Measurements from ENCODE around the gene SMIM36.
"Not testable (repeated sequence)": the region's sequence is repeated elsewhere in the genome, so short reads cannot be mapped to it uniquely, and the experiment has no call there.

SMIM36 gene

GRCh38 chr17:55451758-55452138 is 59.5 kb downstream of the SMIM36 start:
- Histone ChIP-seq H3K27ac (ENCODE audit: low read depth, low read length) (peak overlapping the region; percentile 59), H3K9ac (ENCODE audit: low read length) (no peak overlapping the region), H3K27me3 (ENCODE audit: control insufficient read depth in 1 of 2, insufficient read depth in 2 of 2, low read length in 2 of 2) (no peaks in the 10 kb centered on the region), H3K4me1 (ENCODE audit: insufficient read depth, low read length) (peaks cover 62% of the 10 kb centered on the region), H3K4me3 (ENCODE audit: low read depth in 1 of 2, low read length in 2 of 2) (no peak overlapping the region), H3K36me3 (ENCODE audit: insufficient read depth, low read length) (no peaks in the 10 kb centered on the region), H3K9me3 (ENCODE audit: low read length) (no peaks in the 10 kb centered on the region)

- peaks cover 62% of the 10 kb centered on the region for H3K4me1 ChIP-seq (ENCODE audit: insufficient read depth, low read length)
- no peak overlapping the region for H3K4me3 ChIP-seq (ENCODE audit: low read depth in 1 of 2, low read length in 2 of 2)
- no peak overlapping the region for H3K9ac ChIP-seq (ENCODE audit: low read length)
- no peaks in the 10 kb centered on the region for H3K36me3 ChIP-seq (ENCODE audit: insufficient read depth, low read length)
- peak overlapping the region; percentile 59 for H3K27ac ChIP-seq (ENCODE audit: low read depth, low read length)
- no peaks in the 10 kb centered on the region for H3K9me3 ChIP-seq (ENCODE audit: low read length)
- no peaks in the 10 kb centered on the region for H3K27me3 ChIP-seq (ENCODE audit: control insufficient read depth in 1 of 2, insufficient read depth in 2 of 2, low read length in 2 of 2)
Observed at GRCh38 chr17:55451203-55451641, 60.0 kb downstream of the SMIM36 start.

DNA sequence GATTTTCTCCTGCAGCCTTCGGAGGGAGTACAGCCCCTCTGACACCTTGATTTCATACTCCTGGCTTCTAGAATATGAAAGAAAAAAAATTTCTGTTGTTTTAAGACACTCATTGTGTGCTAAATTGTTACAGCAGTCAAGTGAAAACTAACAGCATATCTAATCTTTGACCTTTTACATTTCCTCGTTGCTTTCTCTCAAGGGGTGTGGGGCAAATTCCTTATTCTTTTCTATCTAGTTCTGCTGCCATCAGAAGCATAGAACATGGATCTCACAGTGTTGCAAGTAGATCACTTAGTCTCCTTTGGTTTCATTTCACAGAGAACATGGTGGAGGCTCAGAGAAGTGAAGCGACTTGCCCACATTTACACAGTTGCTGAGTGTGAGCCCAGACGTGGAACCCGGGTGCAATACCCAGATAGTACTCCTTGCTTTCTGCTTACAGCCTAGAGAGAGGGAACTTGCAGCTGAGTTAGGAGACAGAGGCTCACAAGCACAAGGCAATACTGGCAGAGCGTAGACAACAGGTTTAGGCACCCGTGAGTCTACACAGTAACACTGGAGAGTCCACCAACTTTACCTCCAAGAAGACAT is 60.9 kb downstream of the SMIM36 start:
- H3K9ac ChIP-seq (ENCODE audit: low read length), result no peak overlapping the region
- peaks cover 59% of the 10 kb centered on the region for H3K4me1 ChIP-seq (ENCODE audit: insufficient read depth, low read length)
- no peaks in the 10 kb centered on the region for H3K36me3 ChIP-seq (ENCODE audit: insufficient read depth, low read length)
- no peak overlapping the region for H3K4me3 ChIP-seq (ENCODE audit: low read depth in 1 of 2, low read length in 2 of 2)
- H3K27me3 ChIP-seq (ENCODE audit: control insufficient read depth in 1 of 2, insufficient read depth in 2 of 2, low read length in 2 of 2), result no peaks in the 10 kb centered on the region
- no peaks in the 10 kb centered on the region for H3K9me3 ChIP-seq (ENCODE audit: low read length)
- no peak overlapping the region for H3K27ac ChIP-seq (ENCODE audit: low read depth, low read length)

DNA sequence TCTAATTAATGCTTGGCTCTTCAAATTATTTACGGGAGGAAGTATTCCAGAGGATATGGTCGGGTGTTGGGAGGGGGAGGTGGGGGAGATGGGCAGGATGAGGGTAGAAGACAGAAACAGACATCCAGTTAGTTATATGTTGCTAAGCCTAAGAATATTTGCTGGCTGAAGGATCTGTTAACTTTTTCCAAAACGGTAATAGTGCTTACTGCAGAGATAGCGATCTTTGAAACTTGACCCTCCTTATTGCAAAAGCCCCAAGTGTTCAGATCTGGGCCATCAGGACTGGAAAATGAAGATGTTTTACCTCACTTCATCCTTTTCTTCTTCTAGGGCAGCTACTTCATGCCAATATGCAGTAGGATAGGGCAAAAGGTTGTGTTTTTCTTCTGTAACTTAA is 62.6 kb downstream of the SMIM36 start:
- Histone ChIP-seq H3K9me3 (ENCODE audit: low read length) (no peaks in the 10 kb centered on the region), H3K27me3 (ENCODE audit: control insufficient read depth in 1 of 2, insufficient read depth in 2 of 2, low read length in 2 of 2) (no peaks in the 10 kb centered on the region), H3K4me1 (ENCODE audit: insufficient read depth, low read length) (peaks cover 58% of the 10 kb centered on the region), H3K4me3 (ENCODE audit: low read depth in 1 of 2, low read length in 2 of 2) (no peak overlapping the region), H3K9ac (ENCODE audit: low read length) (no peak overlapping the region), H3K36me3 (ENCODE audit: insufficient read depth, low read length) (no peaks in the 10 kb centered on the region), H3K27ac (ENCODE audit: low read depth, low read length) (no peak overlapping the region)

DNA sequence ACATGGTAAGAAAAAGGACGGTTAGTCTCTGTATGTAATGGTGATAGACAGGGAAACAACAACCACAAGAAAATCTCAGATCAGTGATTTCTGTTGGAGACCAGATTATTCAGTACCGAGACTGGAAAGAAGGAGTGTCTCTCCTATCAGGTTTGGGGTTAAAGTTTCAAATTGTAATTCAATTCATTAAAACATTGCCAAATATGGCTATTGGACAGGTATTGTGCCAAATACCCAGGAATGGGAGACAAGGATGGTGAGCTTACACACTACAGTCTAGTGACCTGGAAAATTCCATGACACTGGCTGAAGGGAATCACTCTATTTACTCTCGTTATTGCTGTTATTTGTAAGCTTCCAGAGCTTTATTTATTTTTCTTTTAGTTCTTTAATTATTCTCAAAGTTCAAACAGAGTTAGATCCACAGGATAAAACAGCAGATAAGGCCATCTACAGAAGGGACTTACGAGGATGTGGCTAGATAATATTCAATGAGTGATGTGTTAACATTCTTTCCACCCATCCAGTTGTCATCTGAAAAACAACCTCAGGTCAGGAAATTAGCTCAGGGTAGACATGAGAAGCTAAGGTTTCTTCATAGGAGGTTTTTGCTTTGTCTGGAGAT is 64.6 kb downstream of the SMIM36 start:
- Histone ChIP-seq H3K4me1 (ENCODE audit: insufficient read depth, low read length) (peaks cover 57% of the 10 kb centered on the region), H3K9me3 (ENCODE audit: low read length) (no peaks in the 10 kb centered on the region), H3K27me3 (ENCODE audit: control insufficient read depth in 1 of 2, insufficient read depth in 2 of 2, low read length in 2 of 2) (no peaks in the 10 kb centered on the region), H3K27ac (ENCODE audit: low read depth, low read length) (peak overlapping the region; percentile 60), H3K36me3 (ENCODE audit: insufficient read depth, low read length) (no peaks in the 10 kb centered on the region), H3K4me3 (ENCODE audit: low read depth in 1 of 2, low read length in 2 of 2) (no peak overlapping the region), H3K9ac (ENCODE audit: low read length) (no peak overlapping the region)

DNA sequence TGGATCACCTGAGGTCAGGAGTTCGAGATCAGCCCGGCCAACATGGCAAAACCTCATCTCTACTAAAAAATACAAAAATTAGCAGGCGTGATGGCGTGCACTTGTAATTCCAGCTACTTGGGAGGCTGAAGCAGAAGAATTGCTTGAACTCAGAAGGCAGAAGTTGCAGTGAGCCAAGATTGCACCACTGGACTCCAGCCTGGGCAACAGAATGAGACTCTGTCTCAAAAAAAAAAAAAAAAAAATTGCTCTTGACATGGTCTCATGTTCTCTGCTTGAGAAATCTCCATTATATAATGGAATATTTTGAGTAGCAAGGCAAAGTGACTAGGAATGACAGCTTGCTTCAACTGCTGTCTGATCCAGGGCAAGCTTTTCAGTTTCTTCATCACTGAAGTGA is 65.2 kb downstream of the SMIM36 start:
- Histone ChIP-seq H3K4me1 (ENCODE audit: insufficient read depth, low read length) (peaks cover 57% of the 10 kb centered on the region), H3K27ac (ENCODE audit: low read depth, low read length) (peak overlapping the region; percentile 95)
- H3K36me3 ChIP-seq (ENCODE audit: insufficient read depth, low read length); H3K4me3 ChIP-seq (ENCODE audit: low read depth in 1 of 2, low read length in 2 of 2); H3K27me3 ChIP-seq (ENCODE audit: control insufficient read depth in 1 of 2, insufficient read depth in 2 of 2, low read length in 2 of 2); H3K9me3 ChIP-seq (ENCODE audit: low read length); H3K9ac ChIP-seq (ENCODE audit: low read length): not testable (repeated sequence)

- Histone ChIP-seq H3K4me3 (ENCODE audit: low read depth in 1 of 2, low read length in 2 of 2) (no peak overlapping the region), H3K27ac (ENCODE audit: low read depth, low read length) (peak overlapping the region; percentile 95), H3K36me3 (ENCODE audit: insufficient read depth, low read length) (no peaks in the 10 kb centered on the region), H3K9ac (ENCODE audit: low read length) (no peak overlapping the region), H3K27me3 (ENCODE audit: control insufficient read depth in 1 of 2, insufficient read depth in 2 of 2, low read length in 2 of 2) (no peaks in the 10 kb centered on the region), H3K9me3 (ENCODE audit: low read length) (no peaks in the 10 kb centered on the region), H3K4me1 (ENCODE audit: insufficient read depth, low read length) (peaks cover 50% of the 10 kb centered on the region)
Observed at GRCh38 chr17:55444471-55445441, 66.5 kb downstream of the SMIM36 start.

- Histone ChIP-seq H3K9me3 (ENCODE audit: low read length) (no peaks in the 10 kb centered on the region), H3K27me3 (ENCODE audit: control insufficient read depth in 1 of 2, insufficient read depth in 2 of 2, low read length in 2 of 2) (no peaks in the 10 kb centered on the region), H3K27ac (ENCODE audit: low read depth, low read length) (peak overlapping the region; percentile 95), H3K36me3 (ENCODE audit: insufficient read depth, low read length) (no peaks in the 10 kb centered on the region), H3K4me1 (ENCODE audit: insufficient read depth, low read length) (peaks cover 48% of the 10 kb centered on the region), H3K4me3 (ENCODE audit: low read depth in 1 of 2, low read length in 2 of 2) (no peak overlapping the region), H3K9ac (ENCODE audit: low read length) (no peak overlapping the region)
Observed at GRCh38 chr17:55443904-55444303, 67.3 kb downstream of the SMIM36 start.

DNA sequence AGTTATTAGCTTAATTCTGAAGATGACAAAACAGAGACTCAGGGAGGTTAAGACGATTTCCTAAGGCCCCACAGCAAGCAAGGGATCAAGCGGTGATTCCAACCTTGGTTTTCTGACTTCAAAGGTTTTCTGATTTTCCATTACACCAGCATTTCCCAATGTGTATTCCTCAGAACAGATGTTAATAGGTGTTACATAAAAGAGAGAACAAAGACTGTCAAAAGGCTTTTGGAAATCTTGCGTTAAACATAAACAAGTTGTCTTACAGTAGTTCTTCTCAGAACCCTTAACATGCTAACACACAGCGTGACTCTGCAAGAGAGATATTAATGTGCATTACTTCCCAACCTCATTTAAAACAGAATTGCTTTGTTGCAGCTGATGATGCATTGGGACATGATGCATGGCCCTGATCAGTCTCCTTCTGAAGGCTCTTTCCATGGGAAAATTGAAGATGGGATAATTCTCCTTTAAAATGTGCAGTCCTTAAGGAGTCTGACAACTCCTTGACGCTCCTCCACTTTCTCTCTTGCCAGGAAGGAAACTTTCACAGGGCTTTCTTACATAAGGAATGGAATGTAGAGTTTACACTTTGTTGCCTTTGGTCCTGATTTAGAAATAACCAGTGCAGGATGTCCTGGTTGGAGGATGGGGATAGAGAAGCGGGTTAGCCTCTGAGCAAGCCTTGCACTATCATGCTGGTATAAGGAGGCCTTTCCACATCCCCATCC is 68.1 kb downstream of the SMIM36 start:
- Histone ChIP-seq H3K4me3 (ENCODE audit: low read depth in 1 of 2, low read length in 2 of 2) (no peak overlapping the region), H3K27ac (ENCODE audit: low read depth, low read length) (peak overlapping the region; percentile 95), H3K27me3 (ENCODE audit: control insufficient read depth in 1 of 2, insufficient read depth in 2 of 2, low read length in 2 of 2) (no peaks in the 10 kb centered on the region), H3K9me3 (ENCODE audit: low read length) (no peaks in the 10 kb centered on the region), H3K4me1 (ENCODE audit: insufficient read depth, low read length) (peaks cover 43% of the 10 kb centered on the region), H3K9ac (ENCODE audit: low read length) (no peak overlapping the region), H3K36me3 (ENCODE audit: insufficient read depth, low read length) (no peaks in the 10 kb centered on the region)

DNA sequence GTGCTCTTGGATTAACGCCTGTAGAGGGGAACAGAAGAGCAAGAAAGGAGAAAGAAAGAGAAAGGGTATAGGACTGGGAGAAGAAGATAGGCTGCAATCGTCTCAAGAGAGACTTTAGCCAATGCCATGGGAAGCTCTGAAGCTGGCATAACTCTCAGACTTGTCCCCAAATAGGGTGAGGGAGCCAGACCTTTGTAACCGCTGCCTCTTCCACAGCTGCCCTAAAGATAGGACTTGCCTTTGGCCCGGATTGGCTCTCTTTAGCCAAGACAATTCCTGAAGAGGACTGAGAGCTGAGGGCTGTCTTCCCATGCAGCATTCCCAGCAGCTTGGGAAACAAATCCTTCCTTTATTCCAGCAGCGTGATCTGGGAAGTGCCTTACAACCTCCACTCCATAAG is 68.8 kb downstream of the SMIM36 start:
- no peaks in the 10 kb centered on the region for H3K27me3 ChIP-seq (ENCODE audit: control insufficient read depth in 1 of 2, insufficient read depth in 2 of 2, low read length in 2 of 2)
- H3K9ac ChIP-seq (ENCODE audit: low read length), result peak overlapping the region; percentile 30
- peaks cover 43% of the 10 kb centered on the region for H3K4me1 ChIP-seq (ENCODE audit: insufficient read depth, low read length)
- H3K36me3 ChIP-seq (ENCODE audit: insufficient read depth, low read length), result no peaks in the 10 kb centered on the region
- no peak overlapping the region for H3K4me3 ChIP-seq (ENCODE audit: low read depth in 1 of 2, low read length in 2 of 2)
- H3K9me3 ChIP-seq (ENCODE audit: low read length), result no peaks in the 10 kb centered on the region
- H3K27ac ChIP-seq (ENCODE audit: low read depth, low read length), result peak overlapping the region; percentile 95

DNA sequence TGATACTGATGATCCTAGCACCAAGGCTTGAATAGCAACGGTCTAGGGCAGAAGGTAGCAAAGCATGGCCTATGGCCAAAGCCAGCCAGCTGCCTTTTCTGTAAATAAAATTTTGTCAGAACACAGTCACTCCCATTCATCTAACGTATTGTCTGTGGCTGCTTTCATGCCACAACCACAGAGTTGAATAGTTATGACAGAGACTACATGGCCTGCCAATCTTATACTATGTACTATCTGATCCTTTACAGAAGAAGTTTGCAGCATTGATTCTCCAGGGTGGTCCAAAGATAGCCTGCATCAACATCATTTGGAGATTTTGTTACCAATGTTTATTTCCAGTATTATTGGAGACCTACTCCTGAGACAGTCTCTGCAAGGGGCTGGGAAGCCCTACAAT is 69.7 kb downstream of the SMIM36 start:
- H3K4me3 ChIP-seq (ENCODE audit: low read depth in 1 of 2, low read length in 2 of 2), result peak overlapping the region in 1 of 2 donors; percentile 15
- peak overlapping the region; percentile 95 for H3K27ac ChIP-seq (ENCODE audit: low read depth, low read length)
- no peak overlapping the region for H3K9ac ChIP-seq (ENCODE audit: low read length)
- no peaks in the 10 kb centered on the region for H3K9me3 ChIP-seq (ENCODE audit: low read length)
- no peaks in the 10 kb centered on the region for H3K27me3 ChIP-seq (ENCODE audit: control insufficient read depth in 1 of 2, insufficient read depth in 2 of 2, low read length in 2 of 2)
- H3K36me3 ChIP-seq (ENCODE audit: insufficient read depth, low read length), result no peaks in the 10 kb centered on the region
- H3K4me1 ChIP-seq (ENCODE audit: insufficient read depth, low read length), result peaks cover 43% of the 10 kb centered on the region
